Stimulated activated CD8-positive, alpha-beta memory T cell treated with anti-CD3 and anti-CD28 coated beads, Interleukin-7, amount 100 ng/mL, for 24 hours (primary cell): Measurements from ENCODE around the gene P2RY14.

ENCODE experiments used
- DNase-seq: peaks from one replicate; pipeline ENCODE4 v3.0.0-alpha.2; 2020; ENCODE audit warnings: low read depth

The P2RY14 gene

DNA sequence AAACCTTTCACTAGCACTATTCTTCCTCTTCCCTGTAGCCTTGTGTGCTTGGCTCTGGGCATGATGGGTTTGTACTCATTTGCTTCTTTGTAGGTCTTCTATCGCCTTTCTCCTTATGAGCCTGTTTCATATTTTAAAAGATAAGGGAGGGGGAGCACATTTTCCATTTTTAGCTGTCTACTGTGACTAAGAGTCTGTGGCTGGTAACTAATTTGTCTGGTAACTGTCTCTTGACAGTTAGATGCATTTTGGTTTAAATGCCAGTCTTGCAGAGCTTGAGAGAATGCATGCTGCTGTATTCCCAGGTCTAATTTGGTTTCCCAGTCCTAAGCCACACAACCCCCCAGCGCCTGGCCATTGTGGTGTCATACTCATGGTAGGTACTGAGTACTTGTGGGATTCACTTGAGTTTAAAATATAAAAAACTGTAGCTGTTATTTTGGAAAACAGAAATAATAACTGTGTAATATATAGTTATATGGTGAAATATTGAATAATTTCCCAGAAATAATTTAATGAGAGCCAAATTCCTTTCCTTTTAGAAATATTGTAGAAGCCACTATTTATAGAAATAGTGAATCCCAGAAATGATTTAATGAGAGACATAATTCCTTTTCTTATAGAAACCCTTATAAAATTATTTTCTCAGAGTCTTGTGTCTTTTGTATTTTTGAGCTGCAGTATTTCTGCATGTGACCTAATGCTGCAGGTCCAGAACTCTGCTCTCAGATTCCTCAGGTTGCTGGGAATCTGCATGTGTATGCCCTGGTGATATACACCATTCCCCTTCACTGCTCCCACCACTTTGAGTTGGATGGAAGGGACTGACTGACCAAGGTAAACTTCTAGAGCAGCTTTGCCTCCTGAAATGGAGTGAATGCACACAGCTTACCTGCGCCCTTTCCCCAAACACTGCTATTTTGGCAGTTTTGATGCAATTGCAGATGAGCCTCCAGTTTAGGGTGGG lies 61.4 kb downstream of the P2RY14 start:
- DNase-seq: no peak

DNA sequence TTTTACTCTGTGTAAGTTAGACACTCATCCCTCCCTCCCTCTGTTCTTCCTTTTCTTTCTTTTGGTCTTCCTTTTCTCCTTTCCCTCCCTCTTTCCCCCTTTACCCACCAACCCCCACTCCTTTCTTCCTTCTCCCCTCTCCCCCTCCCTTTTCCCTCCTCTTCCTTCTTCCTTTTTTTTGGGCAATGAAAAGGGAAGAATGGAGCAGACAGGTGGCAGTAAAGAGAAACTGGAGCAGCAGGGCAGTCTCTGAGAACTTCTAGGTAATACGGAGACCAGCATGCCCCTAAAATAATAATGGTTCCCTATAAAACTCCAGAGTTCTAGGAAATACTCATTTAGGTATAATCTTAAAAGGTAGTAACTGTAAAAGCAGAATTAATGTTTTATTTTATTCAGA lies 63.9 kb downstream of the P2RY14 start:
- no peak for DNase-seq

DNA sequence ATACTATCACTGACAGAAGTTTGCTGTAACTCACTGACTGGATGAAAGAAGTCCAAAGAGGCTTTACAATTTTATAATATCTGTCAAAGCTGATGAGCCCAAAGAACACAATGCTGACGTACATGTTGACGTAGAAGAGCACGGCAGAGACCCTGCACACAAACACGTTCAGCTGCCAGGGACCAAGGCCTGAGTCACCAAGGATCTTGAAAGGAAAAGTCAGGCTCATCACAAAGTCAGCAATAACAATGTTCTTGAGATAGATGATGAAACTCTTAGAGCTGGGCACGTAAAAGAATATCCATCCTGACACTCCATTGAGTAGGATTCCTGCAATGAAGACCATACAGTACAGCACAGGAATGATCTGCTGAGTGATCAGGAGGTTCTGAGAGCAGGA lies 64.5 kb downstream of the P2RY14 start:
- DNase-seq: no peak

DNA sequence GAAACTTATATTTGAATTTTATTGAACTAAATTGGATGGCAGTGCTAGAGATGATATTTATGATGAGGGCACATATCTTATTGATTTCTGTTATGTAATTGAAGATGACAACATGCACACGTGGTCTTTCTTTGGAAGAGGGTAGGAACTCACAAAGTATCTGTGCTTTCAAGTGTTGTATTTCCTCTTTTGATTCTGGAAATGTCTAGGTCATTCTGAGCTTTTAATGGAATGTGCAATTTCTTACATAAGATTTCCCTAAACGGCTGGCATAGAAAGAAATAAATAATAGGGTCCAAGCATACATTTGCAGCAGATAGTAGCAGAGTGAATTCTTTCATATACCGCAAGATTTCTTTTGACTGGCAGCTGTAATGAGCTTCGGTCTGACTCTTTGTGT lies 65.2 kb downstream of the P2RY14 start:
- DNase-seq: no peak

DNA sequence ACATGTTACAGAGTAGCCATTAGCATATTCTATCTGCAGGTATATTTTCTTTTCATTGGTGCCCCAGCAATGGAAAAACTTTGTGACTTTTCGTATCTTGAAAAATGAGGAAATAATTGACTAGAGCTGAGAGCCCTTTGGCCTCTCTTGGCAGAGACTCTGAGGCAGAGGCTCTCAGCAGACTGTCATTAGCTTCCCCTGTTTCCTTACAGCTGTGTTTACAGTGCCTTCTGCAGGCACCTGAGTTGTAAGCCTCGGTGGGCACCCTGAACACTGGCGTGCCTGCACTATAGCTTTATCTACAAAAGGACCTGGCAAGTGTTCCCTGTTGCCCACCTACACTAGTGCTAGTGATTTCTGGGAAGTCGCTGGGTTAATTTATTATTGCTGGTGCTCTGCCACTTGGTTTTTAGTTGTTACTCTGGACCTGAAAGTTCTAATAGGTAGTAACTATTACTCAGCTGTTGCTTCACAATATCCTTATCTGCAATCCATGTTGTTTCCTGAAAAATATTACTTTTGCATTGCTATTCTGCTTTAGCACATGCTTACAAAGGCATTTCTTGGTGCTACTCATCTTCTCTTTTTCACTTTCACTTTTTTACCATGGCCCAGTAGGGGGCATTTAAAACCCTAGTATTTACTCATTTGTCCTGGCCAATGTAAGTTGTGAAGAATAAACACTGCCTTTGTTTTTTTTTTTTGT lies 67.5 kb downstream of the P2RY14 start:
- no peak for DNase-seq

DNA sequence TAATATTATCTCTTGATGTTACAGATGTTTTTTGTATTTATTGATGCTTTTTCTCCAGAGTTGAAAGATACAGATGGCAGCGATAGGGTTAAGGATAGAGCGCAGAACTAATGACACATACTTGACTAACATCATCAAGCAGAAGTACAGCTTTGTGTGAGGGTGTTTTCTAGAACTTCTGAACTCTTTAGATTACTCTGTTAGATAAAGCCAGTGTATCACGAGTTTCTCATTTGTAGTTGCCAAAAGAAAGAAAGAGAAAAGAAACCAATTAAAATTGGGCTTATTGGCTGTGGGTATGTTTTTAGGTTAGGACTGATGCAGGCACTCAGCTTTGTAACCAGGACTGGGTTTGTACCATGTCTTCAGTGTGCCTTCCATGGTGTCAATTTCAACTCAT lies 68.7 kb downstream of the P2RY14 start:
- no peak for DNase-seq

DNA sequence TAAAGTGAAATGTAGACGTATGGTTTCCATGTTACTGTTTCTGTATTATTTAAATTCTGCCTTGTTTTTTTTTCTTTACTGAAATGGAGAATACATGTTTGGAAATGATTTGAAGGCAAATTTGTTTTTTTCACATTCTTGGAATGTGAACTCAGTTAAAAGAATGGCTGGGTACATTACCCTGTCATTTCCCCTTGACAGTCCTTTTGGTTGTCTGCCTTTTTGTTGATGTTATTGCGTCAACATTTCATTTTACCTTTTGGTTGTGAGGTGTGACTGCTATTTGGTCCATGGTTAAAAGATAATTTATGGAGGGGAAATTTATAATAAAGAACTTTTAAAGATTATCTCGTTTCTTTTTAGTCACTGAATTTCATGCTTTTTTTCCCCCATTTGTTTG lies 72.1 kb downstream of the P2RY14 start:
- DNase-seq: no peak

DNA sequence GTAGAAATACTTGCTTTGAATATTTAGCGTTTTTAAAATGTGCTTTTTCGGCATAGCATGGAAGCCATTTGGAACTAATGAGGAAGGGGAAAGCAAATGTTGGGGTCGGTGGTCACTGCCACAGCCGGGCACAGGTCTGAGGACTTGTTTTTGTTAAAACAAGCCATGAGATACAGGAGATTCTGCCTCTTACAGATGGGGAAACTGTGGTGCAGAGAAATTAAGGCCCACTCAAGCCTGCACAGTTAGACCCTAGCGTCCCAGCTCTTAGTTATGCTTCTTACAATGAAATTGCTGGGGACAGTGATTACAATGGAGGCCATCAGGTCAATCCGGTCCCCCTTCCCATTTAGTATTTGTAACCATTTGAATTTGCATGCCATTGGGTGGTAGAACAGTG lies 72.9 kb downstream of the P2RY14 start:
- DNase-seq: no peak

DNA sequence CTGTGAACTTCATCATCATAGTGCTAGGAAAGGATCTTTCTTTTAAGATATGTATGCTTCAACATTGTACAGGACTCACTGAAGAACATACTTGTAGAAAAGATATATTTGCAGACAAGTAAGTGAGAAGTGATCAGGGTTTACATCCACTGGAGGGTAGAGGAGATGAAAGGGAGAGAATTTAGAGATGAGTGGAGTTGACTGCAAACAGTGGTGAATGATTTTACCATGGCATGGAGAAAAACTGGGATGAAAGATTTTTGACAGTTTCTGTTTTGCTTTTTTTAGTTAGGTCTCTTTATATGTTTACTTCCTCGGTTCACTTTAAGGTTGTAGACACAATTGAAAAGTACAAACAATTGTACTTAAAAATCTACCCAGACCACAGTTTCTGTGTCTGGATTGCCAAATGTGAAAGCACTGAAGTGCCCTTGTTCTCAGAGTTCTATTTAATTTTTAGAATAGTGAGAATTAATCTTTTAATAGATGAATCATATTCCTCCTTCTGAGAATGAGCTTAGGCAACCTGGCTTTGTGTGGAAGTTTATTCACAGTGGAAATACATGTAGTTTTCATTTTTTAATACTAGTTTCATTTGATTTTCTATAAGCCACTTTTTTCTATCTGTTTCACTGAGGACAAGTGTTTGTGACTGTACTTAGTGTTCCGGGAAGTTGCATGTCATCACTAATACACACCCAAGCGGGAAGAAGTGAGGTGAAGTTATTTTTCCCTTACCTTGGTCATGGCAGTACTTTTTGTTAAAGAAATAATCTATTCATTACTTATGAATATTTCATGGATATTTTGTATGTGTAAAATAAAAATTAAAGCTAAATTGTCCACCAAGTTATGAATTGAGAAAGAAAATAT lies 73.6 kb downstream of the P2RY14 start:
- DNase-seq: no peak

DNA sequence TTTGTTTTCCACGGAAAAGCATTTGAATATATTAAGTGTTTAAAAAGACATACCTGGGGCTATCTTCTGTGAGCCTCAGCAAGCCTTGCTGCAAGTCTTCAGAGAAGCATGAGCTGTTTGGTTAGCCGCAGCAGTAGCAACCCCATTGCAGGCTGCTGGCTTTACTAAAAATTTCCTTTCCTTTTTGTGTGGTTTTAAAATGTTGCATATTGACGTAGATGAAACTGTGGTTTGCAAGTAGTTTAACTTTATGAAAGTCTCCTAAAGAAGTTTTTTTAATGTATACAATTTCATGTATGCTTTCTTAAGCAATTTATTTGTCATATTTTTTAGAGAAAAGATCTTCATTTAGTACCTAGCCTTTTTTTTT lies 75.3 kb downstream of the P2RY14 start, which contains the start of gene GPR171:
TSS of gene GPR171 (minus strand) at position 166 of the 370 bp plus-strand sequence. CDS start 3,830 bp downstream, outside the sequence.
- DNase-seq: peak; percentile 21

DNA sequence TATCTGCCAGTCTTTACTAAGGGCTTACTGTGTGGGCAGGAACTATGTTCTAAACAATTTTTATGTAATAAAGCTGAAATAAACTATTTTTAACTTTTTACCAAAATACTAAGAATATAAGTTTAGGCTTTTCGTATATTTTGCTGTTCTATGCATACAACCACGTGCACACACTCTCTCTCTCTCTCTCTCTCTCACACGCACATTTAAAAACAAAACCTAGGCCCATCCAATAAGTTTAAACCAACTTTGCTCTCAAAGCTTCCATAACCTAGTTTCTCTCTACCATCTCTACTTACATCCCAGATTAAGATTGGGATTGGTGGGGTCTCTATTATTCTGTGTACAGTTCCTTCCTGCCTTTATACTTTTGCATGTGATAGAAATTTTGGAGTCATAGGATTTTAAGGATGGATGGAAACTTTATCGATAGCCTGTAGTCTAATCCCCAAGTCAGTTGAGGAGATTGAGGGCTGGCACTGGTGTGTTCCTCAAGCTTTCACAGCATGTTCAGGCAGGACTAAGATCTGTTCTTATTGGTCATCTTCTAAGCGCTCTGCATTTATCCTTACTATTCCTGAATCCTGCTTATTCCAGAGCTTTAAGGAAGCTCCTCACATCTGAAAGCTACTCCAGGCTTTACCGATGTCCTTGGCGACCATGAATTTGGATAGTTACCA lies 77.2 kb downstream of the P2RY14 start:
- DNase-seq: no peak

DNA sequence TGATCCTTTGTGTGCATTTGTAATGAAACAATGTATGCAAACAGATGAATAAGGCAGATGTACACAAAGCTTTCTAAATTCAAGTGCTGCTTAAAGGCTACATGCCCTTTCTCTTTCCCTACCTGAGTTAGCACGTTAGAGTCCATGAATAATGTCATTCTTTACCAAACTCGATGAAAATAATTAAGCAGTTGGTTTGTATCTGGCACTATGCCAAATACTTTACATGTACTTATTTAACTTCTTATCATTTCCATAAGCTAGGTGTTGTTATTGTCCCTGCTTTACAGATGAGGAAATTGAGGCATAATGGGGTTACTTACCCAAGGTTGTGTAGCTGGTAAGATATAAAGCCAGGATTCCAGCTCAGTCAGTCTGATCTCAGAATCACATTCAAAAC lies 77.8 kb downstream of the P2RY14 start:
- DNase-seq: no peak

DNA sequence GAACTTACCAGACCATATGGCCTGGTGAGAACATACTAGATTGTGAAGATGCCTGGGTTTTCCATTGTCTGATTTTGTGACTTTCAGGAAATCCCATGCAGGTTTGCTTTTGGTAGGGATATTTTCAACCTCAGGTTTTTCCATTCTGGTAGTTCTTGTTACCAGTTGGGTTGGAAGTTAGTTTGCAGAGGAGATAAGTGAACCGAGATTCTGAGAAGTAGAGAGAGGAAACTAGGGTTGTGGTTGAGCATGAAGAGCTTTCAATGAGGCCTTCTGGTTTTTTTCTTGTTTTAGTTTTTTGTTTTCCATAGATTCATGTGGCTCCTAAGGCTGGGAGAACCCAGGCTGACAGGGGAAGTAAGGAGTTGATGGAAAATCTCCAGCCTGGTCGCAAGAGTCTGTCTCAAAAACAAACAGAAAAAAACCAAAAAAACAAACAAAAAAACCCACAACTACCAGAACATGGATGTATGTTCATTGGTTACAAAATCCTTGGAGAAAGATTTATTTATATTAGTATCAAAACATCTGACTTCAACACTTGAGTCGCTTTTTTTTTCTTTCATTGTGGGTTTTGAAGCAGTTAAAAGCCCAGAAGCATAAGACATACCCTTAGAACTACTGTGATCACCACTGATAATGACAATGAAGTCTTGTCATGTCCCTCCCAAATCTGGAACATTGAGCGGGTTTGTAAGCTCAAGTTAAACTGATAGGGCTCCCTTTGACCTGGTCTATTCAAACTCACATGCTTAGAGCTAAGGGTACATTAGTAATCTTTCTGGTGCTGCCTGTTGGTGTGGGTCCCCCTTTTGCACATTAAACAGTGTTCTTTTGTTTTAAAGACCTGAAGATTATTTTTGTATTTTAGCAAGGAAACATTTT lies 78.5 kb downstream of the P2RY14 start:
- no peak for DNase-seq

DNA sequence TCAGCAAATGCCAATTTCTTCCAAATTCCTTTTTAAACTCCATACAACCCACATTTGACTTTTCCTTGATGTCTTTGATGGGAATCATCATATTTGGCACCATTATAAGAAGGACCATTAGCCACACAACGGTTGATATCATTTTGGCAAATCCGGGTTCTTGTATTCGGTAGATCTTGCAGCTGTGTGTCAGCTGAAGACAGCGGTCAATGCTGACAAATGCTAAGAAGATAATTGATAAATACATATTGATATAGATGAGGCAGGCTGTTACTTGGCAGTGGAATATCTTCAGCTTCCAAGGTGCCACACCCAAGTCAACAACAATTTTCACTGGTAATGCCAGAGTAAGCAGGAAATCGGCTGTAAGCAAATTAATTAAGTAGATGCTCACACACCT lies 79.5 kb downstream of the P2RY14 start:
- no peak for DNase-seq

DNA sequence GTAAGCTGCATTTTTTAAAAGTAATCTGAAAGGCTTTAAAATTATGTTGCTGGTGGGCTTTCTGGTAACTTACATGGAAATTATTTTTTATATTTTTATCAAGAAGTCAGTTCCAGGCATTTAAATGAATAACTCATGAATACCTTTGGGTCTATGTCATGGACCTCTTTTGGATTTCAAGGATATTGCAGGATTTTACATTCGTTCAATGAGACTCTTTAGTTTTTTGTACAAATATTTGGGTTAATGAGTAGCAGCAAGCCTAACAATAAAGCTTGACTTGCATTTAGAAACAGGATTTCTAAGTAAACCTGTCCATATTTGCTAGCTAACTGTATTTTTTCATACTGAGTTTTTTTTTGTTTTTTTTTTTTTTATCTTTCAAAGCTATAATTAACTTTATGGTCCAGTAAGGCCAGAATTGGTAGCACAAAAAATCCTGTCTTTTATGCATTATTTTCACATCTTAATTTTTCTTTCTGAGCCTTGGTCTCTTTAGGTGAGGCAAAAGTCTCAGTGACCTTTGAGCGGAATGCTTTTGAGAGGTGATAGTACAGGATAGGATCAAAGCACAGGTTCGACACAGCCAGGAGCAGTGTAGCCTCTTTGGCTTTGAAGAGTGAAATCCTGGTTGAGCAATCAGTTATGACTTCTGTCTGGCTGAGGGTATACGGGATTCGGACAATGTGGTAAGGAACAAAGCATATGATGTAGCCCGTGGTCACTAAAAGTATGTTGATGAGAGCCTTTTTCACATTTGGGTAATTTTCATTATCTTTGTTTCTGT lies 80.2 kb downstream of the P2RY14 start:
- no peak for DNase-seq

DNA sequence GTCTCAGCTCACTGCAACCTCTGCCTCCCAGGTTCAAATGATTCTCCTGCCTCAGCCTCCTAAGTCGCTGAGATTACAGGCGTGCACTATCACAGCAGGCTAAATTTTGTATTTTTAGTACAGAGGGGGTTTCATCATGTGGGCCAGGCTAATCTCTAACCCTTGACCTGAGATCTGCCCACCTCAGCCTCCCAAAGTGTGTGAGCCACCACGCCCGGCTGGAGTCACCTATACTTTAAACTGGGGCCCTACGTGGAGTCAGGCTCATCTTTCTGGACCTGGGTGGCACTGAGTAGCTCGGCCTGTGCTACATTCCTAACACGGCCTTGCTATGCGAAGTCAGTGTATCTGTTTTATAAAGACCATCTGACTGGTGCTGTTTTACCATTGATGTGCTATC lies 81.1 kb downstream of the P2RY14 start:
- no peak for DNase-seq

DNA sequence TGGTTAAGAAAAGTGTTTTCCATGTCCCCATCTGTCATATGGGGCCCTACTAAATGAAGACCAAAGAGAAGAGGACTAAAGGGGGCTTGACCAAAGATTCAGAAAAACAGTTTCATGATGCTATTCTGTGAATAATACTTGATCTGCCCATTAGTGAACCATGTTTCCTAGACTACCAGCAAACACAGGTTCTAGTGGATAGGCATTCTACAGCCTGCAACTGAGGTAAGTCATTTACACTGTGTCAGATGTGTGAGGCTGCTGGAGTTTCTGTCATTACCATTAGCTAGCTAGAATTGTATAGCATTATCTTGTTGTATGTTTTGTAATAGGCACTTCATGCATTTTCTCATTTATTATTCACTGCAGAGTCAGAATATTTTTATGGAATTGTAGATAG lies 81.9 kb downstream of the P2RY14 start:
- DNase-seq: no peak

DNA sequence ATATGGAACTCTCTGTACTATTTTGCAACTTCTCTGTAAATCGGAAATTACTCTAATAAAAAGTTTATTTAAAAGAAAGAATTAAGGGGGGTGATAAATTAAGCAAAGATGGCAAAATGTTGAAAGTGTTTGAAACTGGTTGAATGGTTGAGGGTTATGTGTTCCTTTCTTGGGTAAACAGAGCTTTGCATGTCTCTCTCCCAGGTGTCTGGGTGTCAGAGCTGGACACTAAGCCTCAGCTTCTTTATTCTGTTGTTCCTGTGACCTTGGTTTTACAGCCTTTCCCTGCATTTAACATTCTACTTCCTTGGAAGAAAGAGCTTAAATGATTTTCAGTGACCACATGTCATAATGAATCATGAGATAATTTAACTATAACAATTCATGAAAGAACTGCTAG lies 82.5 kb downstream of the P2RY14 start:
- no peak for DNase-seq

DNA sequence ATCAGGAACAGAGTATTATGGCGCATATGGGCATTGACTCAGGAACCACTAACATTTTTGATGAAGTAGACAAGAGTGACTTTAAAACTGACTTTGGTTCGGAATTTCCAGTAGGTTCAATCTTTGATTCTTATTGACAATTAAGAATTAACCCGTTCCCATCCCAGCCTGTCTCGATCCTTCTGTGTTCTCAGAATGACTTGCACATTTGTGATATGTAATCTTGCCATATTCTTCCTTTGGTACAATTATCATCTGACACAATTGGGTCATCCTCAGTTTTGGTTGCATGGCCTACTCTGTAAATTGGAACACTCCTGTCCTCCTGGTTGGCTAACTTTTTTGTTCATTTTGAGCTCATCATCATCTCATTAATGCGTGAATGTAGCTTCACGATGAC lies 85.8 kb downstream of the P2RY14 start:
- no peak for DNase-seq

DNA sequence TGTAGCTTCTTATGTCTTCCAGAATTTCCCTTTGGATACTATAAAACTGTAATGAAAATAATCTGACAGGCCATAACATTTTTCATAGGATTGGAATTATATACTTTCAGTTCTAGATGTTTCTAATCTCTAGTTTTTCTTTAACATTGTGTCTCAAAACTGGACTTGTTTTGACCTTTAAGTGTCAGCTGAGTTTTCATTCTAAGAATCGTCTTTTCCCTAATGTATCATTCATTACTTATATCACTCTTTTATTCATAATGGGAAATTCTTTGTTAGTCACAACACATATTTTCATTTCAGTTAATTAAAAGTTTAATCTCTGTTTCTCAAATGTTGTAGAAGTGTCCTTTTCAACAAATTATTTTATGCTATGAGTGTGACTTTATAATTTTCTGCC lies 87.2 kb downstream of the P2RY14 start:
- no peak for DNase-seq
